Cortex of kidney (tissue), 1 donor: ENCODE measurements around the gene ATM.

Experiments
- DNase-seq: peaks from one replicate; lab custom pipeline; 2025; lab: John Stamatoyannopoulos, UW

Gene ATM

DNA sequence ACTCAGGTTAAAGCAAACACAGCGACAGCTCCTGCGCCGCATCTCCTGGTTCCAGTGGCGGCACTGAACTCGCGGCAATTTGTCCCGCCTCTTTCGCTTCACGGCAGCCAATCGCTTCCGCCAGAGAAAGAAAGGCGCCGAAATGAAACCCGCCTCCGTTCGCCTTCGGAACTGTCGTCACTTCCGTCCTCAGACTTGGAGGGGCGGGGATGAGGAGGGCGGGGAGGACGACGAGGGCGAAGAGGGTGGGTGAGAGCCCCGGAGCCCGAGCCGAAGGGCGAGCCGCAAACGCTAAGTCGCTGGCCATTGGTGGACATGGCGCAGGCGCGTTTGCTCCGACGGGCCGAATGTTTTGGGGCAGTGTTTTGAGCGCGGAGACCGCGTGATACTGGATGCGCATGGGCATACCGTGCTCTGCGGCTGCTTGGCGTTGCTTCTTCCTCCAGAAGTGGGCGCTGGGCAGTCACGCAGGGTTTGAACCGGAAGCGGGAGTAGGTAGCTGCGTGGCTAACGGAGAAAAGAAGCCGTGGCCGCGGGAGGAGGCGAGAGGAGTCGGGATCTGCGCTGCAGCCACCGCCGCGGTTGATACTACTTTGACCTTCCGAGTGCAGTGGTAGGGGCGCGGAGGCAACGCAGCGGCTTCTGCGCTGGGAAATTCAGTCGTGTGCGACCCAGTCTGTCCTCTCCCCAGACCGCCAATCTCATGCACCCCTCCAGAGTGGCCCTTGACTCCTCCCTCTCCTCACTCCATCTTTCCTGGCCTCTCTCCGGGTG, at the start of gene ATM, which contains the start of gene NPAT:
Gene ATM, plus strand, starts transcription at position 494 of the 774 bp plus-strand sequence. CDS start 4,558 bp downstream, outside the sequence.
Gene NPAT, minus strand, starts transcription at position 65 of the 774 bp plus-strand sequence. CDS start 102 bp downstream, outside the sequence.
- DNase-seq: peak; percentile 63

DNA sequence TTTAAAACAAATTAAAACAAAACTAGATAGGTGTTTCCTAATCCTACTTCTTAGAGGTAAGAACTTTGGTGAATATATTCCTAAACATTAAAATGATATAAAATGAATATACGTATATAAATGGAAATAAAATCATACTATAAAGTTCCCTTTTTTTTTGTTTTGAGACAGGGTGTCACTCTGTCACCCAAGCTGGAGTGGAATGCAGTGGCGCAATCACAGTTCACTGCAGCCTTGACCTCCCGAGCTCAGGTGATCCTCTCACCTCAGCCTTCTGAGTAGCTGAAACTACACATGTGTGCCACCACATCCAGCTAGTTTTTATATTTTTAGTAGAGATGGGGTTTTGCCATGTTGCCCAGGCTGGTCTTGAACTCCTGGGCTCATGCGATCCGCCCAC, 45.3 kb upstream of the ATM start:
- no peak for DNase-seq

DNA sequence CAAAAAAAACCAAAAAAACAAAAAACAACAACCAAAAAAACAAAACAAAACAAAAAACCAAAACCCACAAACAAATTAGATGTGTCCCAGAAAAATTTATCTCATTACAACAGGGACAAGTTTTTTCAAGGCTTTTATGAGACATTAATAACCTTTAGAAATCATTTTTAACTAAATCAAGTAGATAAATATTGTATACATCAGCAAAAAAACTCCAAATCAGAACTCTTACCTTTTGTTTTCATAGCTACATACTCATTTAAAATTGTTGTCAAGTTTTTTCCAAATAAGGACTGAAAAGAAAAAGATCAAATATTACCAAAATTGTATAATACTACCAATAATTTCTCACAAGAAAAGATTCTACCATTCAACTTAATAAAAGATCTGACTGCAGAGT, 29.1 kb upstream of the ATM start:
- no peak for DNase-seq

- DNase-seq: no peak
These were observed 26.0 kb upstream of the ATM start for GRCh38 chr11:108196901-108197300.

- DNase-seq: no peak
These were observed 25.5 kb upstream of the ATM start for GRCh38 chr11:108197351-108197750.

- DNase-seq: no peak
These were observed 24.0 kb upstream of the ATM start for GRCh38 chr11:108198833-108199232.

- no peak for DNase-seq
These were observed 23.2 kb upstream of the ATM start for GRCh38 chr11:108199446-108200321.

DNA sequence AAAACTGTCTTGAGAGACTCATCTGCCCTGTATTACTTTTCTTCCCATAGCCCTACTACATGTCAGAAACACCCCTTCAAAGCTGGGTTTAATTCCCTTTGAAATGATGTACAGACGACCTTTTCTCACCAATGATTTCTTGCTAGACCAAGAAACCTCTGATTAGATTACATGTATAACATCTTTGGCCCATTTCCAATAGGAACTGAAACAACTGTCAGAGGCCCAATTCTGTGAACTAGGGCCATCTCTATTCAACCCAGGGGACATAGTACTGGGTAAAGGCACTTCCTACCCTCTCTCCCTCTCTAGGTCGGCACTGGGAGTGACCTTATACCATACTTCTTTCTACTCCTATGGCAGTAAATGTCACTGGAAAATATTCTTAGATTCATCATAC, 19.8 kb upstream of the ATM start:
- no peak for DNase-seq

DNA sequence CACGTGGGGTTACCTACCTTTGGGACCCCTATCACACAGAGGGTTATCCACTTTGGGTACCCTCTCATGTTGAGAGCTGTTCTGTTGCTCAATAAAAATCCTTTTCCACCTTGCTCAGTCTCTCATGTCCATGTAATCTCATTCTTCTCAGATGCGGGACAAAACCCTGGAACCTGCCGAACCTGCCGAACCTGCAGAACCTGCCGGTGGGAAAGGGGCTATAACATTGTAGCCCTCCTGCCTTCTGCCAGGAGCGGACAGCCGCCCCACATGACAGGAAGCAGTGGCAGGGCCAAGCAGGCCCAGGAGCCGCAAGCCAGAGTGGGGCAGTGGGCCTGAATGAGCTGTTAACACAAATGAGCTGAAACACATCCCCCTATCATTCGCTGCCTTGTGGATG, 18.5 kb upstream of the ATM start:
- no peak for DNase-seq

GRCh38 chr11:108204929-108205499, 17.9 kb upstream of the ATM start:
- no peak for DNase-seq

GRCh38 chr11:108206171-108206570, 16.7 kb upstream of the ATM start:
- no peak for DNase-seq

GRCh38 chr11:108206969-108207682, 15.7 kb upstream of the ATM start:
- DNase-seq: no peak

DNA sequence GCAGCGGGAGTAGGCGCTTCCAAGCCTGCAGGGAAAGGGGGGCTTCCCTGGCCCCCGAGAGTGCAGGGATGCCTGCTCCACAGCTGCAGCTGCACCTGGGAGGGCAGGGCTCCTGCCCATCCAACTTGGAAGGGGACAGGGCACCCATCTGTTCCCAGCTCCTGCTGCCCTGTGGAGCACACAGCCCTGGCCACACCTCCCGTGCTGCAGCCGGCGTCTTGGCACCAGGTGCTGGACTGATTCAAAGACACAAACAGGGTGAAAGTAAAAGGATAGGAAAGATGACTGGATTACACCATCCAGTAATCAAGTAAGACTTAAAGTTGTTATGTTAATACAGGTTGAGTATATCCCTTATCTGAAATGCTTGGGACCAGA, 15.2 kb upstream of the ATM start:
- DNase-seq: no peak

DNA sequence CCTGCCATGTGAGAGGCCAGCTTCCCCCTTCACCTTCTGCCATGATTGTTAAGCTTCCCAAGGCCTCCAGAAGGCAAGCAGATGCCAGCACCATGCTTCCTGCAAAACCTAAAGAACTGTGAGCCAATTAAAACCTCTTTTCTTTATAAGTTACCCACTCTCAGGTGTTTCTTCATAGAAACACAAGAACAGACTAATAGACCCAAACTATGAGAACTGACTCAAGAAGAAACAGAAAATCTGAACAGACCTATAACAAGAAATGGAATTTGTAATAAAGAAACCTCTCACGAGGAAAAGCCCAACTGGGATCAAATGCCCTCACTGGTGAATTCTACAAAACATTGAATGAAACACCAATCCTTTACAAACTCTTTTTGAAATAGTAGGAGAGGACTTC, 12.4 kb upstream of the ATM start:
- DNase-seq: no peak

GRCh38 chr11:108213784-108214183, 9.1 kb upstream of the ATM start:
- DNase-seq: no peak

- no peak for DNase-seq
These were observed 5.9 kb upstream of the ATM start for GRCh38 chr11:108216988-108217387.

GRCh38 chr11:108218455-108218854, 4.4 kb upstream of the ATM start:
- DNase-seq: no peak

DNA sequence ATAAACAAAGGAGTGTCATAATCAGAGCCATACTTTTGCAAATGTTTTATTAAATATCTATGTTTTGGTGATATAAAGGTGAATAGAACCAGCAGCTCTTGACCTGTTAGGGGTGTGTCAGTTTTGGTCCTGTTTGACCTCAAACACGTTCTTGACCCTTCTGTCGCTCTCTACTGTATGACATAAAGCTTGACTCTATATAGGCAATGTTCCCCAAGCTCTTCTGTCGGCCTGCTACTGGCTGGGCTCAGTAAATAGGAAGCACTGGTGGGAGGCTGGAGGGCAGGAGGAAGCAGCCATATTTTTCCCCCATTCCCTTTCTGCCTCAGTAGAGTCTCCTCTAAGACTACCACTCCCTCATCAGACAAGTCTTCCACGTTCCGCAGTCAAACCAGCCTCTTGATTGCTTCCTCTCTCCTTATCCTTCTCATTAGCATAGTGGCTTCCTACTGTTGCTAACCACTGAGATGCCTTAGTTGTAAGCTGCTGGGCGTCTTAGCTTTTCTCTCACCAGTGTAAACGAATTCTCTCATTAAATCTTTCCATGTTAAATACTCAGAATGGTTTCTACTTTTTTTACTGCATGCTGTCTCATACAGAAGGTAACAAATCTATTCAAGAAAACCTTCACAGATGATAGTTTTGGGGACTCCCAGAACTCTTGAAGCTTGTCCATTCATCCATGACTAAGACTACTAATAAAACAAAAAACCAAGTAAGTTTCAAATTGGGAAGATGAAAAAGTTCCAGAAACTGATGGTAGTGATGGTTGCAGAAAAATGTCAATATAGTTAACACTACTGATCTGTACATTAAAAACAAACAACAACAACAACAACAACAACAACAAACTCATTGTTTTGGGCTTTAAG, 3.7 kb upstream of the ATM start:
- no peak for DNase-seq

DNA sequence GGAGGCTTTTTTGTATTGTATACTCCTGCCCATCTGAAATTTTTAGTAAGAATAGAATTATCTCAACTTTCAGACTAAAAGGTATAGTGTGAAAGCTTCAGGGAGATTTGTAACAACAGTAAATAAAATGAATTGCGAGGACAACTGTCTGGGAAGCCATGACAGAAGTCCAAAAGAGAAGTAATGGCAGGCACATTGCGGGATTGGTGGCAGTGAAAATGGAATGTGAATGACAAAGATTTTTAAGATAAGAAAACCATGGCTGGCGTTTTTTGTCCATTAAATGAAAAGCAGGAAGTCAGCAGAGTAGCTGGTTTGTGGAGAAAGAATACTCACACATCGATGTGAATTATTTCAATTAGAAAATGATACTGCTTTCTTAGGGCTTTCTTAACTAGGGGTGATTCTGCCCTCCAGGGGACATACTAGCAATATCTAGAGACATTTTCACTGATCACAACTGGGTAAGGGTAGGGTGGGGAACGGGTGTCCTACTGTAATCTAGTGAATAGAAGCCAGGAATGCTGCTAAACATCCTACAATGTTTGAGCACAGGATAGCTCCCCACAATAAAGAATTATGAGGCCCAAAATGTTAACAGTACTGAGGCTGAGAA, 2.0 kb upstream of the ATM start:
- no peak for DNase-seq

GRCh38 chr11:108221371-108221770, 1.5 kb upstream of the ATM start:
- DNase-seq: no peak
